CD14-positive monocyte (primary cell): ENCODE results near the gene RHO. TPM values are rescaled to one million over a fixed set of nuclear protein-coding genes. Genes with fewer than 3 reads are reported as not detected.
A peak's percentile ranks its signal among the peaks of the same experiment; 100 is the strongest.

Experiments used
- DNase-seq, 3 donors: peaks; one replicate each; pipeline ENCODE4 v3.0.0-alpha.2; 2011 to 2022
- H2AFZ ChIP-seq: 2 replicates; pipeline ENCODE4 v1.6.0; 2012; ENCODE audit warnings: mild to moderate bottlenecking, low read depth, low read length, inconsistent platforms; ENCODE audit not compliant: insufficient read depth, poor library complexity, severe bottlenecking
- H3K27ac ChIP-seq, 2 donors: 1 replicate in 1 of 2; 2 replicates in 1 of 2; pipeline ENCODE4 v1.5.1; 2012 to 2013; ENCODE audit warnings: low read length in 2 of 2, control low read depth in 1 of 2, inconsistent platforms in 1 of 2, low read depth in 1 of 2, mild to moderate bottlenecking in 1 of 2
- H3K27me3 ChIP-seq, 2 donors: one replicate each; pipeline versions ENCODE4 v1.6.0 to v1.6.1; 2011 to 2013; ENCODE audit warnings: low read length in 2 of 2; ENCODE audit not compliant: control insufficient read depth in 2 of 2, insufficient read depth in 2 of 2
- H3K36me3 ChIP-seq, 2 donors: replicated peaks in 1 of 2; 1 replicate in 1 of 2; 2 replicates in 1 of 2; pipeline versions ENCODE4 v1.5.1 to v1.6.1; 2012 to 2013; ENCODE audit warnings: low read length in 2 of 2, control low read depth in 1 of 2, inconsistent platforms in 1 of 2, mild to moderate bottlenecking in 1 of 2; ENCODE audit not compliant: insufficient read depth in 2 of 2, control insufficient read depth in 1 of 2
- H3K4me1 ChIP-seq, 2 donors: 1 replicate in 1 of 2; 2 replicates in 1 of 2; pipeline versions ENCODE4 v1.5.1 to v1.6.1; 2012 to 2013; ENCODE audit warnings: low read length in 2 of 2, control low read depth in 1 of 2, inconsistent platforms in 1 of 2, mild to moderate bottlenecking in 1 of 2, moderate library complexity in 1 of 2; ENCODE audit not compliant: insufficient read depth in 2 of 2, control insufficient read depth in 1 of 2
- H3K4me2 ChIP-seq: replicated peaks from 2 replicates; pipeline ENCODE3; 2012; ENCODE audit warnings: low read length, moderate library complexity, mild to moderate bottlenecking; ENCODE audit not compliant: poor library complexity, severe bottlenecking; ENCODE audit errors: extremely low read depth
- H3K4me3 ChIP-seq, 3 experiments: fragments of 200-600 bp in 1 of 3; sonication (generic) in 1 of 3; replicated peaks in 1 of 3; 1 replicate in 2 of 3; 2 replicates in 1 of 3; pipeline ENCODE4 v1.5.1; 2011 to 2013; ENCODE audit warnings: low read length in 3 of 3, mild to moderate bottlenecking in 3 of 3, control low read depth in 2 of 3, low read depth in 2 of 3, inconsistent platforms in 1 of 3, moderate library complexity in 1 of 3
- H3K79me2 ChIP-seq: 2 replicates; pipeline ENCODE4 v1.6.0; 2012; ENCODE audit warnings: mild to moderate bottlenecking, control low read depth, inconsistent platforms, low read length, moderate library complexity; ENCODE audit not compliant: insufficient read depth
- H3K9ac ChIP-seq: 2 replicates; pipeline ENCODE4 v1.6.0; 2017; ENCODE audit warnings: low read length, mild to moderate bottlenecking; ENCODE audit not compliant: insufficient read depth, poor library complexity, severe bottlenecking
- H3K9me3 ChIP-seq, 2 donors: replicated peaks in 1 of 2; 1 replicate in 1 of 2; 2 replicates in 1 of 2; pipeline versions ENCODE4 v1.5.1 to v1.6.1; 2012 to 2013; ENCODE audit warnings: low read length in 2 of 2, control low read depth in 1 of 2; ENCODE audit not compliant: control insufficient read depth in 1 of 2, insufficient read depth in 1 of 2
- H4K20me1 ChIP-seq: 2 replicates; pipeline ENCODE4 v1.6.0; 2012; ENCODE audit warnings: mild to moderate bottlenecking, low read length, control low read depth, moderate library complexity; ENCODE audit not compliant: insufficient read depth
- H3K27ac Mint-ChIP-seq, 7 donors: one replicate each; pipeline ENCODE4 v1.8.0; 2020; ENCODE audit warnings: mild to moderate bottlenecking in 7 of 7, mixed read lengths in 7 of 7, moderate library complexity in 6 of 7, inconsistent platforms in 2 of 7
- H3K27me3 Mint-ChIP-seq, 3 donors: one replicate each; pipeline ENCODE4 v1.8.0; 2021 to 2022; ENCODE audit warnings: low read depth in 3 of 3, mild to moderate bottlenecking in 3 of 3, mixed read lengths in 3 of 3, moderate library complexity in 3 of 3, inconsistent platforms in 1 of 3
- H3K36me3 Mint-ChIP-seq, 2 donors: one replicate each; pipeline ENCODE4 v1.8.0; 2020; ENCODE audit warnings: mixed read lengths in 2 of 2, inconsistent platforms in 1 of 2, mild to moderate bottlenecking in 1 of 2
- H3K4me1 Mint-ChIP-seq: one replicate; pipeline ENCODE4 v1.8.0; 2020; ENCODE audit warnings: mild to moderate bottlenecking, mixed read lengths
- H3K4me3 Mint-ChIP-seq, 2 donors: one replicate each; pipeline ENCODE4 v1.8.0; 2020; ENCODE audit warnings: mild to moderate bottlenecking in 2 of 2, mixed read lengths in 2 of 2, moderate library complexity in 1 of 2
- H3K9me3 Mint-ChIP-seq, 7 donors: one replicate each; pipeline ENCODE4 v1.8.0; 2020 to 2022; ENCODE audit warnings: mixed read lengths in 7 of 7, mild to moderate bottlenecking in 6 of 7, moderate library complexity in 6 of 7, inconsistent platforms in 2 of 7
- WGBS: methylation state at CpG from one replicate; pipeline ENCODE4 v1.1.5; 2013; ENCODE audit warnings: missing lambda C conversion rate; ENCODE audit not compliant: insufficient coverage; 5-methylcytosine and 5-hydroxymethylcytosine counted together
- intact Hi-C, 2 donors: fragments of 100-400 bp; cut with micrococcal nuclease; formaldehyde crosslinking; loops; one replicate each; pipeline versions ENCODE4 v1.15.0 to v1.15.1; 2023
- polyA plus RNA-seq, 3 donors: library from polyadenylated mRNA; depleted of rRNA in 1 of 3; unstranded in 2 of 3; stranded (reverse) in 1 of 3; fragments of 300-500 nt in 2 of 3; fragments of >200 nt in 1 of 3; fragmentation: Illumina TruSeq in 2 of 3; gene quantifications; 1 replicate in 2 of 3; 2 replicates in 1 of 3; pipeline ENCODE4 v1.2.3, GENCODE V29; 2012 to 2021
- TF ChIP-seq, protein P1 (sequence below): fragments of 200-600 bp; IDR thresholded peaks from one replicate; pipeline ENCODE4 v1.8.0; 2022; ENCODE audit warnings: antibody characterized with exemption, mild to moderate bottlenecking

RHO gene
- polyA plus RNA-seq, 3 donors = 0.03 TPM; not detected in 2

DNA sequence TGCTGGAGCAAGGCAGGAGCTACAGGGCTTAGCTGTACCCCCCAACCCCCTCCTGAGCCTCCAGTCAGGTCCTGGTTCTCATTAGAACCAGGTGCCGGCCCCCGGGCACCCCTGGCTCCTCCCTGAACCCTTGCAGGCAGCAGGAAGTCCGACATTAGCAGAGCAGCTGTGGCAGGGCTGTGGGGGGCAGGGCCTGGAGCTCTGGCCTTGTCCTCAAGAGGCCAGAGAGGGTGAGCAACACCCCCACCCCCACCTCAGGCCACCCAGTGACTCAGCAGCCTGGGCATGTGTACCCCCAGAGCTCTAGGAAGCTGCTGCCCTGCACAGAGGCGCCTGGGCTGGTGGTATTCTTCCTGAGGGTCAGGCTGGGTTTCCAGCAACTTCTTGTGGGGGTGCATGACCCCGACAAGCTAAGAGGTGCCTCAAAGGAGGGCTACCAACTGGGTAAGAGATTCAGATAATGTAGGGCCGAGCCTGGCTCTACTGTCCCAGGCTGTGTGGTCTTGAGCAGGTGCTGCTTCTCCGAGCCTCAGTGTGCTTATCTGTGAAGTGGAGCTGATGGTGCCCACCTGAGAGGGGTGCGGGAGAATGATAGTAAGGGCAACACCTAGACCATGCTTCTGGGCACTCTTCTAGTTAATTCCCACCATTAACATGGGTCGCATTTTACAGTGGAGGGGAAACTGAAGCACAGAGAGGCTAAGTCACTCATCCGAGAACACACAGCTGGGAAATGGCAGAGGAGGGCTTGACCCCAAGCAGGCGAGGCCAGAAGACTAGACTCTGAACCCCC lies 30.5 kb downstream of the RHO start:
- H3K79me2 ChIP-seq = no peaks in the 10 kb centered on the region
- H3K9me3 ChIP-seq = no peaks in the 10 kb centered on the region
- no peak overlapping the region for H2AFZ ChIP-seq
- H3K4me1 ChIP-seq = peaks cover 12 to 16% of the 10 kb centered on the region in 2 donors
- WGBS = 56% methylated on average over 8 of the region's 11 CpGs
- H3K9ac ChIP-seq = no peak overlapping the region
- peak overlapping the region in 2 of 7 donors; percentile 6 to 61 for H3K27ac Mint-ChIP-seq
- no peaks in the 10 kb centered on the region for H3K27me3 Mint-ChIP-seq
- TF ChIP-seq, protein P1, sequence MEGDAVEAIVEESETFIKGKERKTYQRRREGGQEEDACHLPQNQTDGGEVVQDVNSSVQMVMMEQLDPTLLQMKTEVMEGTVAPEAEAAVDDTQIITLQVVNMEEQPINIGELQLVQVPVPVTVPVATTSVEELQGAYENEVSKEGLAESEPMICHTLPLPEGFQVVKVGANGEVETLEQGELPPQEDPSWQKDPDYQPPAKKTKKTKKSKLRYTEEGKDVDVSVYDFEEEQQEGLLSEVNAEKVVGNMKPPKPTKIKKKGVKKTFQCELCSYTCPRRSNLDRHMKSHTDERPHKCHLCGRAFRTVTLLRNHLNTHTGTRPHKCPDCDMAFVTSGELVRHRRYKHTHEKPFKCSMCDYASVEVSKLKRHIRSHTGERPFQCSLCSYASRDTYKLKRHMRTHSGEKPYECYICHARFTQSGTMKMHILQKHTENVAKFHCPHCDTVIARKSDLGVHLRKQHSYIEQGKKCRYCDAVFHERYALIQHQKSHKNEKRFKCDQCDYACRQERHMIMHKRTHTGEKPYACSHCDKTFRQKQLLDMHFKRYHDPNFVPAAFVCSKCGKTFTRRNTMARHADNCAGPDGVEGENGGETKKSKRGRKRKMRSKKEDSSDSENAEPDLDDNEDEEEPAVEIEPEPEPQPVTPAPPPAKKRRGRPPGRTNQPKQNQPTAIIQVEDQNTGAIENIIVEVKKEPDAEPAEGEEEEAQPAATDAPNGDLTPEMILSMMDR = no peak
- H3K36me3 Mint-ChIP-seq = peaks cover 69 to 82% of the 10 kb centered on the region in 2 donors
- no peaks in the 10 kb centered on the region for H3K9me3 Mint-ChIP-seq
- no peak overlapping the region for H3K4me2 ChIP-seq
- no peak overlapping the region for H3K4me3 ChIP-seq
- H3K27ac ChIP-seq = peak overlapping the region in 1 of 2 donors; percentile 20
- no peaks in the 10 kb centered on the region for H3K27me3 ChIP-seq
- peaks cover 20% of the 10 kb centered on the region for H3K4me1 Mint-ChIP-seq
- DNase-seq = no peak
- peaks cover 78 to 91% of the 10 kb centered on the region in 2 donors for H3K36me3 ChIP-seq
- intact Hi-C loops = no loop called here
- no peaks in the 10 kb centered on the region for H4K20me1 ChIP-seq
- H3K4me3 Mint-ChIP-seq = no peak overlapping the region

DNA sequence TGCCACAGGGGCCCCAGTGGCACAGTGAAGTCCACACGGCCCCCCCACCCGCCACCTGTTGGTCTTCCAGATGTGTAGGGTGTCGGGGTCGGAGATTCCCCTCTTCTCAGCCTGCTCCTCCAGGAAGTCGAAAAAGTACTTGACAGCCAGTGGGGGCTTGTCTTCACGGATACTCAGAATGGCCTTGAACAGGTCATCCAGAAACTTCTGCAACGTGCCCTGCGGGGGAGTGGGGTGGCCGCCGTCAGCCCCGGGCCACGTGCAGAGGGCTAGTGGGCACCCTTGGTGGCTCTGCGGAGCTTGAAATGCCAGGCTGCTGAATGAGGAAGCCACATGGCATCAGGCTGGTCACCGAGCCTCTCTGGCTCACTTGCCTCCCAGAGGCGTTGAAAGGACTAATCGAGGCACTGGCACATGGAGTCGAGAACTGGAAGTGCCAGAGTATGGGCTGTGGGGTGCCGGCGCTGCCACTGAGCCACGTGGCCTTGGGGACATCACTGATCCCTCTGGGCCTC lies 31.2 kb downstream of the RHO start:
- Mint-ChIP-seq H3K36me3 (peaks cover 70 to 84% of the 10 kb centered on the region in 2 donors), H3K27ac (no peak overlapping the region), H3K9me3 (no peaks in the 10 kb centered on the region), H3K27me3 (no peaks in the 10 kb centered on the region), H3K4me3 (no peak overlapping the region), H3K4me1 (peaks cover 13% of the 10 kb centered on the region)
- no peaks in the 10 kb centered on the region for H3K9me3 ChIP-seq
- H3K4me3 ChIP-seq = no peak overlapping the region
- TF ChIP-seq, protein P1 = no peak
- peaks cover 85 to 97% of the 10 kb centered on the region in 2 donors for H3K36me3 ChIP-seq
- peaks cover 5 to 10% of the 10 kb centered on the region in 2 donors for H3K4me1 ChIP-seq
- no peaks in the 10 kb centered on the region for H3K79me2 ChIP-seq
- no peaks in the 10 kb centered on the region for H4K20me1 ChIP-seq
- no peak overlapping the region for H3K9ac ChIP-seq
- no peak for DNase-seq
- H3K27me3 ChIP-seq = no peaks in the 10 kb centered on the region
- intact Hi-C loops = no loop called here
- H3K4me2 ChIP-seq = no peak overlapping the region
- no peak overlapping the region for H2AFZ ChIP-seq
- WGBS = 91% methylated on average over 15 of the region's 20 CpGs
- no peak overlapping the region for H3K27ac ChIP-seq
